22Rv1 (cell line): ENCODE measurements around the gene FRMD3.

Source experiments
- CTCF ChIP-seq: fragments of 450-650 bp; IDR thresholded peaks from 2 replicates; pipeline ENCODE4 v1.5.1; 2017; ENCODE audit warnings: mild to moderate bottlenecking
- ZFX ChIP-seq: fragments of 450-650 bp; IDR thresholded peaks from 2 replicates; pipeline ENCODE4 v1.6.1; 2017; ENCODE audit warnings: antibody characterized with exemption, borderline replicate concordance

GRCh38 chr9:83280790-83281189 lies 257.4 kb downstream of the FRMD3 start:
- TF ChIP-seq CTCF, result no peak
- TF ChIP-seq ZFX, result no peak
